ENCODE measurements around the gene ELP5. TPM values are rescaled to one million over a fixed set of nuclear protein-coding genes. Genes with fewer than 3 reads are reported as not detected.

The ELP5 gene
- total and polyA plus RNA-seq, 2 experiments from 2014 or later, result 38.3 to 41.4 TPM

DNA sequence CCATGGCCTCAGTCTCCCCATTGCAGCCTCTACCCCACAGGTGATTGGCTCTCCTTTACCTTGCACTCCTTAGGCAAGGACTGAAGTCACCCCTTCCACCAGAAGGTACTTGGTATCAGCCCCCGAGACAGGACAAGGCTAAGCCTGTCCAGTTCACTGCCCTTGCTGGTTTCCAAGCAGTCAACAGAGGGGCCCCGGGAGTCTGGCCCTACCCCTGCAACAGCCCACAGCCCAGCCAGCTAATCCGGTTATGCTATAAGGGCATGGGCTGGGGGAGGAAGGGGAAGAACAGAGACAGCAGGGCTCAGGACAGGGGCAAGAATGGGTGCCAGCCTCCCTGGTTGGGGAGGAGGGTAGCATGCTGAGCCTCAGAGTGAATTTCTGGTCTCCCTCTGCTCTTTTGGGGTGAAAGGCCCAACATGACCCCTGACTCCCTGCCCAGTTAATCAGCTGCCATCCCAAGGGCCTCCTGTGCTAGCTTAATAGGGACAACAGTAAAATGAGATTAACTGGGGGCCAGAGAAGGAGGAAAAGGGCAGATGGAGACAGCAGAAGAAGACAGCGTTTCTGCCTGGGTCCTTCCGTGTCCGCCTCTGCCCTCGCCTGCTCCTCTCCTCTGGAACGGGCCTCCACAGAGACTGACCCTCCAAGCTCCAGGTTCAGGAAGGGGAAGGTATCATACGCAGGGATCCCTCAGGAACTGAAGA lies 43.1 kb upstream of the ELP5 start:
- no peaks in the 10 kb centered on the region for H3K27me3 ChIP-seq (ENCODE audit: insufficient read depth)
- H3K4me3 ChIP-seq, result peak overlapping the region; percentile 67
- H3K9me2 ChIP-seq (ENCODE audit: insufficient read depth), result no peaks in the 10 kb centered on the region
- H2AFZ ChIP-seq, result no peak overlapping the region
- Mint-ChIP-seq H3K27me3 (ENCODE audit: insufficient read depth, low read depth, poor library complexity) (peaks cover 21% of the 10 kb centered on the region), H3K4me3 (peak overlapping the region; percentile 69), H3K27ac (peak overlapping the region; percentile 57), H3K4me1 (peaks cover 69% of the 10 kb centered on the region), H3K36me3 (ENCODE audit: low read depth) (peaks cover 8% of the 10 kb centered on the region), H3K9me3 (no peaks in the 10 kb centered on the region; the same call in 2 of the 3 replicates)
- no peak for ATAC-seq
- H4K20me1 ChIP-seq (replicated peaks; ENCODE audit: insufficient read depth), result peaks cover 10% of the 10 kb centered on the region
- H3K4me2 ChIP-seq, result peak overlapping the region; percentile 80
- no peak for TF ChIP-seq JUNB (IDR thresholded peaks at IDR 0.05; ENCODE audit: unreplicated experiment)
- TF ChIP-seq POLR2AphosphoS5 (IDR thresholded peaks at IDR 0.05; ENCODE audit: low read depth), result no peak
- TF ChIP-seq STAT1 (IDR thresholded peaks at IDR 0.05; ENCODE audit: unreplicated experiment), result no peak
- TF ChIP-seq EZH2phosphoT487 (IDR thresholded peaks at IDR 0.05; ENCODE audit: unreplicated experiment), result no peak
- TF ChIP-seq, protein P1, sequence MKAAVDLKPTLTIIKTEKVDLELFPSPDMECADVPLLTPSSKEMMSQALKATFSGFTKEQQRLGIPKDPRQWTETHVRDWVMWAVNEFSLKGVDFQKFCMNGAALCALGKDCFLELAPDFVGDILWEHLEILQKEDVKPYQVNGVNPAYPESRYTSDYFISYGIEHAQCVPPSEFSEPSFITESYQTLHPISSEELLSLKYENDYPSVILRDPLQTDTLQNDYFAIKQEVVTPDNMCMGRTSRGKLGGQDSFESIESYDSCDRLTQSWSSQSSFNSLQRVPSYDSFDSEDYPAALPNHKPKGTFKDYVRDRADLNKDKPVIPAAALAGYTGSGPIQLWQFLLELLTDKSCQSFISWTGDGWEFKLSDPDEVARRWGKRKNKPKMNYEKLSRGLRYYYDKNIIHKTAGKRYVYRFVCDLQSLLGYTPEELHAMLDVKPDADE (IDR thresholded peaks at IDR 0.05), result no peak
- no peak for TF ChIP-seq ZNF331 (CRISPR knock-in tag; IDR thresholded peaks at IDR 0.05; ENCODE audit: low read depth)
- no peak for TF ChIP-seq ZNF114 (CRISPR knock-in tag; IDR thresholded peaks at IDR 0.05)
- no peak for TF ChIP-seq CTCF (conservative IDR thresholded peaks at IDR 0.05; ENCODE audit: low read depth in 2 of 2)
- TF ChIP-seq ZNF462 (CRISPR knock-in tag; IDR thresholded peaks at IDR 0.05), result no peak
- no peak for TF ChIP-seq CREB1 (CRISPR knock-in tag; IDR thresholded peaks at IDR 0.05; ENCODE audit: low read depth)
- TF ChIP-seq NANOG (IDR thresholded peaks at IDR 0.05; ENCODE audit: borderline replicate concordance), result no peak
- H3K79me2 ChIP-seq (replicated peaks; ENCODE audit: insufficient read depth), result peaks cover 57% of the 10 kb centered on the region
- H3K36me3 ChIP-seq (ENCODE audit: insufficient read depth), result no peaks in the 10 kb centered on the region
- no peak for DNase-seq (ENCODE audit: low spot score)
- H3K27ac ChIP-seq (ENCODE audit: low read depth), result no peak overlapping the region
- peaks cover 46% of the 10 kb centered on the region for H3K4me1 ChIP-seq (ENCODE audit: insufficient read depth)
- H3F3A ChIP-seq (replicated peaks; ENCODE audit: low read depth), result peaks cover 22% of the 10 kb centered on the region

Data from GM23338 (cell line).